MM.1S (cell line): ENCODE measurements around the gene AQP1.

ENCODE experiments used
- DNase-seq: peaks from one replicate; pipeline ENCODE4 v3.0.0-alpha.2; 2015
- H2AFZ ChIP-seq: fragments of 300-600 bp; sonication (generic); 2 replicates; pipeline ENCODE4 v1.6.0; 2016; ENCODE audit warnings: antibody characterized with exemption, low read length
- H3F3A ChIP-seq: fragments of 300-600 bp; sonication (generic); 2 replicates; pipeline ENCODE4 v1.6.1; 2016; ENCODE audit warnings: mild to moderate bottlenecking, antibody characterized with exemption, low read length, moderate library complexity, mixed read lengths; ENCODE audit not compliant: insufficient read depth
- H3K27ac ChIP-seq: fragments of 300-600 bp; sonication (generic); 2 replicates; pipeline ENCODE4 v1.5.1; 2016; ENCODE audit warnings: mild to moderate bottlenecking, low read length
- H3K27me3 ChIP-seq: fragments of 300-600 bp; sonication (generic); replicated peaks from 2 replicates; pipeline ENCODE4 v1.6.0; 2016; ENCODE audit warnings: low read length; ENCODE audit not compliant: insufficient read depth
- H3K36me3 ChIP-seq: fragments of 300-600 bp; sonication (generic); replicated peaks from 2 replicates; pipeline ENCODE4 v1.6.1; 2016; ENCODE audit warnings: mild to moderate bottlenecking, low read length, mixed read lengths; ENCODE audit not compliant: insufficient read depth
- H3K4me1 ChIP-seq: fragments of 300-600 bp; sonication (generic); 2 replicates; pipeline ENCODE4 v1.6.1; 2016; ENCODE audit warnings: low read length, mixed read lengths
- H3K4me2 ChIP-seq: fragments of 300-600 bp; sonication (generic); 2 replicates; pipeline ENCODE4 v1.6.0; 2016; ENCODE audit warnings: low read depth, low read length
- H3K4me3 ChIP-seq: fragments of 300-600 bp; sonication (generic); 2 replicates; pipeline ENCODE4 v1.5.1; 2016; ENCODE audit warnings: low read length, mixed read lengths
- H3K79me2 ChIP-seq: fragments of 300-600 bp; sonication (generic); 2 replicates; pipeline ENCODE4 v1.6.1; 2016; ENCODE audit warnings: mixed run types, low read length, mixed read lengths
- H3K9ac ChIP-seq: fragments of 300-600 bp; sonication (generic); 2 replicates; pipeline ENCODE4 v1.6.1; 2016; ENCODE audit warnings: low read length, mixed read lengths
- H3K9me2 ChIP-seq: fragments of 300-600 bp; sonication (generic); replicated peaks from 2 replicates; pipeline ENCODE4 v1.6.1; 2016; ENCODE audit warnings: mild to moderate bottlenecking, low read length, mixed read lengths; ENCODE audit not compliant: insufficient read depth
- H3K9me3 ChIP-seq: fragments of 300-600 bp; sonication (generic); replicated peaks from 2 replicates; pipeline ENCODE4 v1.6.1; 2016; ENCODE audit warnings: mild to moderate bottlenecking, low read length, mixed read lengths; ENCODE audit not compliant: insufficient read depth
- H4K20me1 ChIP-seq: fragments of 300-600 bp; sonication (generic); 2 replicates; pipeline ENCODE4 v1.6.1; 2016; ENCODE audit warnings: mild to moderate bottlenecking, low read length, moderate library complexity, mixed read lengths; ENCODE audit not compliant: insufficient read depth
- CTCF ChIP-seq: fragments of 300-600 bp; sonication (generic); IDR thresholded peaks from 2 replicates; pipeline ENCODE4 v1.5.1; 2016; ENCODE audit warnings: antibody characterized with exemption, low read length, mixed read lengths
- EZH2 ChIP-seq: fragments of 300-600 bp; sonication (generic); optimal IDR thresholded peaks from 2 replicates; pipeline ENCODE3; 2017; ENCODE audit warnings: low read depth, mild to moderate bottlenecking, antibody characterized with exemption, low read length, mixed read lengths
- EZH2phosphoT487 ChIP-seq: fragments of 300-600 bp; sonication (generic); IDR thresholded peaks from 2 replicates; pipeline ENCODE4 v1.6.1; 2018; ENCODE audit warnings: antibody characterized with exemption, low read length

AQP1 gene

DNA sequence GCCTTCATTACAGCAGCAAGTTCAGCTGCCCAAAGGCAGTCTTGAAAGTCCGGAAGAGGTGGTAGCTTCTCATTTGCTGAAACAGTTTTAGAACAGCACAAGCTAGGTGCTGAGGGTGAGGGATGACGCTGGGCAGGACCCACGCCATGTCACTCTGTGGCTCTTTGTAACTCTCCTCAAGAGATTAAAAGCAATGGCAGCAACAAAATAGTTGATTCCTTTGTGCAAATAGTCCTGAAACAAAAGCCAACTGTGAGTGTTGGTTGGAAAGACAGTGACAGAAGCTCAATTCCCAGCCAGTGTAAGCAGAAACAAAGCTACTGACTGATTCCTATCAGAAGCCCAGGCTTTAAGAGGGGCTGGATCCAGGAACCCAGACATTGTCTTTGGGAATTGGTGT is 47.6 kb upstream of the AQP1 start:
- H4K20me1 ChIP-seq, result no peaks in the 10 kb centered on the region
- no peak overlapping the region for H3K27ac ChIP-seq
- no peaks in the 10 kb centered on the region for H3K4me1 ChIP-seq
- H3K9me2 ChIP-seq, result no peaks in the 10 kb centered on the region
- no peaks in the 10 kb centered on the region for H3K9me3 ChIP-seq
- DNase-seq, result no peak
- H3K27me3 ChIP-seq, result no peaks in the 10 kb centered on the region
- H3K4me3 ChIP-seq, result no peak overlapping the region
- no peak overlapping the region for H2AFZ ChIP-seq
- no peaks in the 10 kb centered on the region for H3K36me3 ChIP-seq
- no peaks in the 10 kb centered on the region for H3K79me2 ChIP-seq
- no peak overlapping the region for H3K9ac ChIP-seq
- no peak for TF ChIP-seq EZH2phosphoT487
- no peak for TF ChIP-seq CTCF
- no peak for TF ChIP-seq EZH2
- no peaks in the 10 kb centered on the region for H3F3A ChIP-seq
- H3K4me2 ChIP-seq, result no peak overlapping the region

DNA sequence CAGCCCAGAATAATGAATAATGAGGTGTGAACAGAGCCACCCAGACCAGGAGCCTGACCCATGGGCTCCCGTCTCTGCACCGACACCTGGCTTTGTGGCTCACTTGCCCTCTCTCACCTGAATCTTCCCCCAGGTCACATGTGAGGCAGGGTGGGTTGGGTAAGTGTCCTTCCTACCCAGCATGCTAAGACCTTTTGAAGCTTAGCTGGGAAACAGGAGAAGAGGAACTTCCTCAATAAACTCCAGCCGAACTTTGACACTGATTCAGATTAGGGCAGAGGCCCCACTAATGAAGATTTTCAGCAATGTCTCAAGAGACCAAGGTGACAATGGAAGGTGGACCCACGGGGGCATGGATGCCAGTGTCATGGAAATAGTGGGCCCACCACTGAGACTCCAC is 46.6 kb upstream of the AQP1 start:
- Histone ChIP-seq H4K20me1 (no peaks in the 10 kb centered on the region), H3K4me2 (no peak overlapping the region), H3F3A (no peaks in the 10 kb centered on the region), H3K9me2 (no peaks in the 10 kb centered on the region), H3K9me3 (no peaks in the 10 kb centered on the region), H3K4me3 (no peak overlapping the region), H3K79me2 (no peaks in the 10 kb centered on the region), H3K4me1 (no peaks in the 10 kb centered on the region), H3K9ac (no peak overlapping the region), H3K36me3 (no peaks in the 10 kb centered on the region), H3K27ac (no peak overlapping the region), H3K27me3 (no peaks in the 10 kb centered on the region), H2AFZ (no peak overlapping the region)
- no peak for DNase-seq
- no peak for TF ChIP-seq CTCF
- TF ChIP-seq EZH2, result no peak
- TF ChIP-seq EZH2phosphoT487, result no peak

GRCh38 chr7:30865821-30866220 is 45.8 kb upstream of the AQP1 start:
- no peaks in the 10 kb centered on the region for H3F3A ChIP-seq
- H3K27ac ChIP-seq, result no peak overlapping the region
- no peak for TF ChIP-seq EZH2
- TF ChIP-seq EZH2phosphoT487, result no peak
- no peak for TF ChIP-seq CTCF
- H3K9me3 ChIP-seq, result no peaks in the 10 kb centered on the region
- no peak overlapping the region for H3K9ac ChIP-seq
- no peaks in the 10 kb centered on the region for H3K9me2 ChIP-seq
- no peak overlapping the region for H3K4me2 ChIP-seq
- H3K4me1 ChIP-seq, result no peaks in the 10 kb centered on the region
- no peaks in the 10 kb centered on the region for H3K79me2 ChIP-seq
- H3K27me3 ChIP-seq, result no peaks in the 10 kb centered on the region
- no peak for DNase-seq
- H4K20me1 ChIP-seq, result no peaks in the 10 kb centered on the region
- H3K4me3 ChIP-seq, result no peak overlapping the region
- no peaks in the 10 kb centered on the region for H3K36me3 ChIP-seq
- no peak overlapping the region for H2AFZ ChIP-seq
